ENCODE data around the gene HLA-DMB. TPM values are rescaled to one million over a fixed set of nuclear protein-coding genes. Genes with fewer than 3 reads are reported as not detected.

Gene HLA-DMB
- total and polyA plus RNA-seq, 10 of the 15 experiments (the other 5 are each of a cell fraction or from before 2014, with no cell fraction given) = 114 to 173 (median 150) TPM

- TF ChIP-seq CBX5 (IDR thresholded peaks at IDR 0.05; ENCODE audit: low read depth) (no peak), SMAD5 (IDR thresholded peaks at IDR 0.05; ENCODE audit: low read depth) (no peak; the same call in 1 of the 2 replicates), BCL11A (IDR thresholded peaks at IDR 0.05; ENCODE audit: low read depth, low read length) (no peak), PBX3 (IDR thresholded peaks at IDR 0.05; ENCODE audit: insufficient replicate concordance, low read depth, low read length) (no peak), NFXL1 (IDR thresholded peaks at IDR 0.05; ENCODE audit: borderline replicate concordance) (no peak), SIN3A (IDR thresholded peaks at IDR 0.05; ENCODE audit: low read depth, low read length) (no peak), EP300 (IDR thresholded peaks at IDR 0.05; ENCODE audit: borderline replicate concordance in 1 of 2, control insufficient read depth in 1 of 2, low read depth in 2 of 2, low read length in 2 of 2) (no peak), POLR2AphosphoS5 (IDR thresholded peaks at IDR 0.05; ENCODE audit: low read length) (no peak), ZNF217 (IDR thresholded peaks at IDR 0.05) (no peak), CHD1 (IDR thresholded peaks at IDR 0.05; ENCODE audit: low read depth, low read length) (no peak), ESRRA (IDR thresholded peaks at IDR 0.05; ENCODE audit: low read length) (no peak), PKNOX1 (IDR thresholded peaks at IDR 0.05) (no peak), RFX5 (IDR thresholded peaks at IDR 0.05; ENCODE audit: low read depth, low read length) (no peak), FOXK2 (IDR thresholded peaks at IDR 0.05) (no peak), TCF12 (IDR thresholded peaks at IDR 0.05; ENCODE audit: low read depth, low read length) (no peak), TCF3 (IDR thresholded peaks at IDR 0.05; ENCODE audit: borderline replicate concordance, insufficient read depth, low read depth, low read length) (no peak), RUNX3 (IDR thresholded peaks at IDR 0.05; ENCODE audit: low read length) (peak; percentile 79), USF1 (IDR thresholded peaks at IDR 0.05; ENCODE audit: borderline replicate concordance, extremely low read length, insufficient read depth, low read depth, low read length) (no peak), RBBP5 (conservative IDR thresholded peaks at IDR 0.05) (no peak), POLR2A (IDR thresholded peaks at IDR 0.05; ENCODE audit: low read depth, low read length) (peak; percentile 46; the same call in 1 of the 2 replicates), CTCF (IDR thresholded peaks at IDR 0.05 in 2 of 3, conservative IDR thresholded peaks at IDR 0.05 in 1 of 3; ENCODE audit: control insufficient read depth in 2 of 3, extremely low read depth in 1 of 3, insufficient read depth in 1 of 3, low read depth in 3 of 3, low read length in 3 of 3) (peak; percentile 75 to 85 (median 82)), CEBPB (IDR thresholded peaks at IDR 0.05; ENCODE audit: borderline replicate concordance in 1 of 2, low read depth in 2 of 2, low read length in 2 of 2) (no peak), EED (IDR thresholded peaks at IDR 0.05; ENCODE audit: low read depth) (peak; percentile 81), NR2F1 (conservative IDR thresholded peaks at IDR 0.05) (no peak), FOS (IDR thresholded peaks at IDR 0.05; ENCODE audit: borderline replicate concordance, extremely low read depth, insufficient read length) (no peak), BRCA1 (IDR thresholded peaks at IDR 0.05; ENCODE audit: low read depth, low read length) (no peak), IRF4 (IDR thresholded peaks at IDR 0.05; ENCODE audit: low read depth, low read length) (0 out of 2 replicates have a peak, but pooled peaks have one; percentile 36), SUZ12 (IDR thresholded peaks at IDR 0.05; ENCODE audit: unreplicated experiment) (no peak), HCFC1 (IDR thresholded peaks at IDR 0.05; ENCODE audit: low read length) (no peak), JUNB (IDR thresholded peaks at IDR 0.05) (no peak), CREB1 (IDR thresholded peaks at IDR 0.05; ENCODE audit: low read depth) (no peak)
Observed at GRCh38 chr6:32933661-32934085, 7.2 kb downstream of the HLA-DMB start (continued).

Data from GM12878 (cell line).